Activated CD8-positive, alpha-beta memory T cell treated with anti-CD3 and anti-CD28 coated beads, Interleukin-2, amount 50 U/mL, for 24 hours (primary cell): Measurements from ENCODE around the gene PTPRA.

ENCODE experiments used
- DNase-seq: peaks from one replicate; pipeline ENCODE4 v3.0.0-alpha.2; 2020; ENCODE audit errors: extremely low read depth

PTPRA gene

DNA sequence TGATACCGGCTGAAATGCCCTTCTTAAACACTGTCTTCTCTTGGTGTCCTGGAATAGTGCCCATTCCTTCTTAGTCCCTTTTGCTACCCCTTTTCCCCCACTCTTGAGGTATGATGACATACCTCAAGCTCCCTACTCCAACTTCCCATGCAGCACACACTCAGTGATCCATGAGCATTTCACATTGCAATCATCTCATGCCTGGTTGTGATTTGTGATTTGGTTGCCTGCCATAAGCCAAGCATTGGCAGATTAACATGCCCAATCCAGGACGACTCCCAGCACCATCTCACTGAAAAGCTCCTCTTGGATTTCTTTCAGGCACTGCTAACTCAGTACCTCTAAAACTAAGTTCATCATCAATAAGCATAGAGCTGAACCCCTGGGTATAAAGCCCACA lies 14.7 kb upstream of the PTPRA start:
- DNase-seq: no peak

DNA sequence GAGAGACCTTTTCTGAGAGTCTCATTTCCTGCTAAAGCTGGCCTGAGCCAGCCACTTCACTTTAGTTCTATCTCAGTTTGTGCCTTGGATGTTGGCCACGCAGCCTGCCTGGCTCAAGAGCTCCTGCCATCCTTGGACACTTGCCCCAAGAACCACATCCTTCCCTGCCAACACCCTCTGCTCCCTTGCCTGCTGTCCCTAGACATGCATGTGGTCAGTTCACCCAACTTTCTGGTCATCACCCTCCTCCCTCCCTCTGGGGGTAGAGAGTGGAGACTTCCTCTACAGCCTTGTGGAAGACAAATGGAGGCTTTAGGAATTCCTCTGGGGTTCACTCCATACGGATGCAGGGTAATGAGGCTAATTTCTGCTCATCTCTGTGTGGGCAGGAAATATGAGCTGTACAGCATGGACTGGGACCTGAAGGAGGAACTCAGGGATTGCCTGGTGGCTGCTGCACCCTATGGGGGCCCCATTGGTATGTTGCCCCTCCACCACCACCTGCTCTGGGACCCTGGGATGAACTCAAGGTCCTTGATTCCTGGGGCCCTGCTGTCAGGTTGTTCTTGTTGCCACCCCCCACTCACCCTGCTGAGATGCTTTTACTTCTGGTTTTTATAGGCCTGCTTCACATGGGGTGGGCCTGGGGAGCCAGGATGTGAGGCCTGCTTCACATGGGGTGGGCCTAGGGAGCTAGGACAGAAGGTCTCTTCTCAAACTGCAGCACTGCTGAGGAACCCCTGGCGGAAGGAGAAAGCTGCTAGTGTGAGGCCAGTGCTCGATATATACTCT lies 13.8 kb upstream of the PTPRA start:
- DNase-seq: no peak

DNA sequence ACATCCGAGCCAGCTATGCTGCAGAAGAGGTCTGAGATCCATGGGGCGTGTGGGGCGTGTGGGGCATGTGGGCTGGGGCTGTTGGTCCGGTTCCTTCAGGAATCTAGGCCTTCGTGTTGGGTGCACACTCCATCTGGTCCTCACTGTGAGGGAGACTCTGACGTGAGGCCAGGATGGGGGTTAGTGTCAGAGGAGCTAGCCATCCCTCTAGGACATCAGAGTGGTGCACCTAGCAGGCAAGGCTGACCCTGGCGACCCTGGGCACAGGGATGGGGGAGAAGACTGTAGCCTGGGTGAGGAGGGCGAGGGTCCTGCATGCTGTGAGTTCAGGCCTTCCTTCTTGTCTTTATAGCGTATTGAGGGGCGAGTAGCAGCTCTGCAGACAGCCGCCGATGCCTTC lies 8.7 kb upstream of the PTPRA start:
- no peak for DNase-seq

DNA sequence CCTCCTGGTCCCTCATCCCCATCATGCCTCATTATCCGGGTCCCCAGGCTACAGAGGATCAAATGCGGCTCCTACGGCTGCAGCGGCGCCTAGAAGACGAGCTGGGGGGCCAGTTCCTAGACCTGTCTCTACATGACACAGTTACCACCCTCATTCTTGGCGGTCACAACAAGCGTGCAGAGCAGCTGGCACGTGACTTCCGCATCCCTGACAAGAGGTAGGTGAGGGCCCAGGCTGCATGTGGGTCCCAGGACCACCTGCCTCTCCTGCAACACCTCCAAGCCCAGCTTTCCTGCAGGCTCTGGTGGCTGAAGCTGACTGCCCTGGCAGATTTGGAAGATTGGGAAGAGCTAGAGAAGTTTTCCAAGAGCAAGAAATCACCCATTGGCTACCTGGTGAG lies 8.2 kb upstream of the PTPRA start:
- no peak for DNase-seq

DNA sequence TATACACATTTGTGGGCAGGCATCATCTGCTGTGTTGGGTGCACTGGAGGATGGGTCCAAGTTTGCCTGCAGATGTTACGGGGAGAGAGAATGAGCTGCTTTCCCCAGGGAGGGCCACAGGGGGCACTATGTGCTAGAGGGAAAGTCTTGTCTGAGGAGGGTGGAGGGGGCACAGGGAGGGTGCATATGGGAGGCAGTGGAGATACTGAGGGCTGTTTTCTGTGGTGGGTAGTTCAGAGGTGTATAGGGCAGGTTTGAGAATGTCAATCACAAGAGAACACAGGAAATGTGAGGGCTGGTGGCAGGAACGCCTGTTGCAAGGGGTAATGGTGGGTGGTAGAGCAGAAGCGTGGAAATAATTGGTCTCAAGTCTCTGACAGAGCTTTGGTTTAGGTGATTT lies 7.7 kb upstream of the PTPRA start:
- no peak for DNase-seq

DNA sequence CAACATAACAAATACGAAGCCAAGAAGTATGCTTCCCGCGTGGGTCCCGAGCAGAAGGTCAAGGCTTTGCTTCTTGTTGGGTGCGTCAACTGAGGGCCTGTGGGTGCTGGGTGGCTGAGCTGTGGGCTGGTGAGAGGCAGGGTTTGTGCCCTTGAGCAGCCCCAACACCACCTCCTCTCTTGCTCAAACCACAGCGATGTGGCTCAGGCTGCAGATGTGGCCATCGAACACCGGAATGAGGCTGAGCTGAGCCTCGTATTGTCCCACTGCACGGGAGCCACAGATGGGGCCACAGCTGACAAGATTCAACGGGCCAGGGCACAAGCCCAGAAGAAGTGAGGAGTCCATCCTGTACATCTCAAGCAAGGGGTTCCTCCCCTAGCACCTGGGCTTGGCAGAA lies 7.0 kb upstream of the PTPRA start:
- no peak for DNase-seq

DNA sequence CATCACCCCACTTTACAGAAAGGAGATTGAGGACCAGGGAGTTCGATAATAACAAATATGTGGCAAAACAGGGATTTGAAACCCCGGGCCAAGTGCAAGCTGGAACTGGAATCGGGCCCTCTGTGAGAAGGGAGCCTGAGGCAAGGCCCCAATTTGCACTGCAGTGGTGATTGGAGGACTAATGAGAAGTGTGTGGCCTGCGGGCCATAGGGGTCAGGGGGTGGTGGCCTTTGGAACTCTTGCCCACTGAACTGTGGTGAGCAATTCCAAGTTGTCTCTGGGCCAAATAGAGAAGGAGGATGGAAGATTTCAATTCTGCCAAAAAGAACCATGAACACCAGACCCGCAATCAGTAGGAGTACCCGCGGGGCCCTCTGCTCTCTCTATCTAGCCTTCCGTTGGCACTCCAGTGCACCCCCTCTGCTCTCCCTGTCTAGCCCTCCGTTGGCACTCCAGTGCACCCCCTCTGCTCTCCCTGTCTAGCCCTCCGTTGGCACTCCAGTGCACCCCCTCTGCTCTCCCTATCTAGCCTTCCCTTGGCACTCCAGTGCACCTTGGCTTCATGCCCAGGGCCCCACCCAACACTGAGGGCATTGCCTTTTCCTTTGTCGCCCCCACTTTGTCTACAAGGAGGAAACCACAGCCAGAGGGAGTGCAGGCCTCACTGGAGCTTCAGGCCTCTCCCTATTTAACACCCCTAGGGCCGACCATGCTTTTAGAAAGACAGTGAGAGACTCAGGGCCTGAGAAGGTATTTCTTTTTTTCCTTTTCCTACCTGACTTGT lies 6.0 kb upstream of the PTPRA start:
- no peak for DNase-seq

DNA sequence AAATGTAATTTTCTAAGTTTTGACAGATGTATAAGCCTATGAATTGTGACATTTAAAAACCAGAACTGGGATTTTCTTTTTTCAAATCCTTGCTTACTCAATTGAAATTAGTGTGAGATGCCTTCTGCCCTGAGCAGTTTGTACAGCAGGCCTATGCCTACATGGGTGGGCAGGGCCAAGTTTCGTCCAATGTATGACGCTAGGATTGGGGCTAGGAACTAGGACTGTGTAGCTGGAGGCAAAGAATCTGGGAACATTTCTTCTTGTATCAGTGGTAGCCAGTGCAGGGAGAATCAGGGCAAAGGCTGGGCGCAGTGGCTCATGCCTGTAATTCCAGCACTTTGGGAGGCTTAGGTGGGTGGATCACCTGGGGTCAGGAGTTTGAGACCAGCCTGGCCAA lies 3.9 kb upstream of the PTPRA start:
- DNase-seq: no peak

DNA sequence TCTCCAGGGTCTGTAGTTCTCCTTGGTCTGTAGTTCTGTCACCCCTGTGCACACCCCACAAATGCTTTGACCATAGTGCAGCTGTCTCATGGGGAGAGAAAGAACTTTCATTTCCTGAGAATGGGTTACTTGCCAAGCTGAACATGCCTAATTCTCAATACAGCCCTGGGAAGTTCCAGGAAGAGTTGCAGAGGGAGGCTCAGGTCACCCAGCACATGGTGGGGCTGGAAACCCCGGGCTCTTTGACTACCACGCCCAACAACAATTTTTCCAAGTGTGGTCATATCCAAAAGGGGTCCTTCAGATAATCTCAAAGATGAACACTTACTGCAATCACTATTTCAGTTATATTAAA lies 2.2 kb upstream of the PTPRA start:
- no peak for DNase-seq

DNA sequence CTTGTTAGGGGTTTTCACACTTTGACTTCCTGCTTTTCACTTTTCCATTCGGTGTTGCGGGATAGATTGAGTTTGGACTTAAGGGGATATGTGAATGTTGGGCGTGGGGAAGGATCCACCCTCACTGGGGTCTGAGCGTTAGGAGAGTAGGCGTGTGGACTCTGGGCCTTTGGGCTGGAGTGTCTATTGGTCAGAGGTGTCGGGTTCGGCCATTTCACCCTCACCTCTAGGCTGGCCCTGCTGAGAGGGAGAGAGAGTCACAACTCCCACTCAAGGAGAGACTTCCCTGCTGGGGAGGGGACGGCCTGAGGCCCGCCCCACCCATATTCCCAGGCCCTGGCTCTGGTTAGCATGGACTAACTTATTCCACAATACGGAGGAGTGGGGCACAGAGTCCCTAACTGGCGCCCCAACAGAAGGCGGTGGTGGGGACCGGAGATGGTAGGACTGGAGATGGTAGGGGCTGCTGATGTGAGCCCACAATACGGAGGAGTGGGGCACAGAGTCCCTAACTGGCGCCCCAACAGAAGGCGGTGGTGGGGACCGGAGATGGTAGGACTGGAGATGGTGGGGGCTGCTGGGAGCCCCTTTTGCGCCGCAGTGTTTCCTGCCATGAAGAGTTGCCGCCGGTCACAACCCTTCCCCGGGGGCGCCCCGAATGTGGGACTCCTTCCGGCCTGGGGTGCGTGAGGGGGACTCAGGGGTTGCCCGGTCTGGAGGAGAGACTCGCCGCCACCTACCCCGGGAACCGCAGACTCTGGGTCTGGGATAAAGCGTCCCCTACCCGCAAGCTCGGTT lies 1.4 kb upstream of the PTPRA start:
- DNase-seq: no peak

DNA sequence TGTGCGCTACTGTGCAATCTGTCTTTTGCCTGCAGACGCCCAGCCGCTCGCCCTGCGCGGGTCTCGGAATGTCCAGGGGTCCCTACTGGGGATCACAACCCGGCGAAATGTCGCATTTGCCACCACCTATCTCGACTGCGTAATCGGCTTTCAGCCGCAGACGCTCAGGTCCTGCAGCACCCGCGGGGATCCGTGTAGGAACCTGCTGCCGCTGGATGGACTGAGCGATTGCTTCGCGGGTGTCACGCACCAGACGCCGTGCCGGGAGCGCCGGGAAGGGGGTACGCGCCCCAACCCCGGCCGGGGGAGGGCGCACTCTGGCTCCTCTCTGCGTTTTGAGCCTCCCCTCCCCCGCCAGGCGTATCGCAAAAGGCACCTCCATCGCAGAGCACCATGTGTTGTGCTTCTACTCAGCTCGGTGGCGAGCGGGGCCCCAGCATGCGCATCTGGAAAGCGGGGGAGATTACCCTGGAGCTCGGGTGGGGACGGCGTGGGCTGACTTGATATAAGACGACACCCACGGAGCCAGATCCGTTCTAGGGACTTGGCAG lies 747 bp upstream of the PTPRA start:
- peak; percentile 44 for DNase-seq

DNA sequence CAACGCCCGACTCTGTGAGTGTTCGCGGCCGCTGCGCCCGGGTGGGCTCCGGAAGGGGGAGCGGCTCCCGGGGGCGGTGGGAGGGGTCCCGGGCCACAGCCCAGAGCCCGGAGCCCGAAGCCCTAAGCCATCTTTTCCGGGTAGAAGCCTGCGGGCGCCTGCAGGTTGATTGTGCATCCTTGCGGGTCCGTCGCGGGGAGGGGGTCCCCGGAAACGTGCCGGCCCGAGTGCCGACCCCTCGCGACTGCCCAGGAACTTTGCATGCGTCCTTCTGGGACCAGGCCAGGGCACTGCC lies 413 bp downstream of the PTPRA start:
- DNase-seq: no peak

DNA sequence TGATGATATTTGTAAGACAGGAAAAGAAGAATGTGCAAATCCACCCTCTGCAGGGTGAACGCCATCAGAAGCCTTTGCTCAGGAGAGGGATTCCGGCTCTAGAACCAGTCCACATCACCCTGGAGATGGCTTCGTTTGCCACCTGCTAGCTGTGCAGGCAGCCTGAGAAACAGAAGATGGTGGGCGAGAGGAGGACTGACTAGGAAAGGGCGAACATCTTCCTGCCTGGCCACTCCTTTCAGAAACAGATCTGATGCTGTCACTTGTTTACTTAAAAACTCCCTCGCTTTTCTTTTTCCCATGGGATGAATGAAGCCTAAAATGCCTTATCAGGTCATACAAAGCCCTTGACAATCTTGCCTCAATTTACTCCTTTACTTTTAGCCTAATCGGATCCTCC lies 1.2 kb downstream of the PTPRA start:
- DNase-seq: no peak

DNA sequence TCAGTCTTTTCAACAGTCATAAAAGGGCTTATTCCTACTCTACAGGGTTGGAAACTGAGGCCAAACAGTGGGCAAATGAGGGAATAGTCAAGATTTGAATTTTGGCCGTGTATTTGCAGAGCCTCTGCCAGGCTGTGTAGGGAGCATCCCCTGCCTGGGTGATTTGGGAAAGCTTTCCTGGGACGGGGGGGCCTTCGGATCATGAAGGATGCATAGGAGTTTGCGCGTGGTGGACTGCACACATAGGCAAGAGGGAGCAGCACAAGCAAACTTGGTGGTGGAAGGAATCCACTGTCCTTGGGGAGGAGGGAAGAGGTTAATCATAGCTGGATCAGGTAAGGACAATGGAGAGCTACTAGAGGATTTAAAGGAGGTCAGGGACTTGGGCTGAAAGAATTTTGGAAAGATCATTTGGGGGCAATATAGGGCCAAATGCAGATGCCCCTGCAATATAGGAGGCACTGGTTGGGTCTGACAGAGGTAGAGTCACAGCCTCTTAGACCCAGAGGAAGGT lies 2.5 kb downstream of the PTPRA start:
- DNase-seq: no peak

DNA sequence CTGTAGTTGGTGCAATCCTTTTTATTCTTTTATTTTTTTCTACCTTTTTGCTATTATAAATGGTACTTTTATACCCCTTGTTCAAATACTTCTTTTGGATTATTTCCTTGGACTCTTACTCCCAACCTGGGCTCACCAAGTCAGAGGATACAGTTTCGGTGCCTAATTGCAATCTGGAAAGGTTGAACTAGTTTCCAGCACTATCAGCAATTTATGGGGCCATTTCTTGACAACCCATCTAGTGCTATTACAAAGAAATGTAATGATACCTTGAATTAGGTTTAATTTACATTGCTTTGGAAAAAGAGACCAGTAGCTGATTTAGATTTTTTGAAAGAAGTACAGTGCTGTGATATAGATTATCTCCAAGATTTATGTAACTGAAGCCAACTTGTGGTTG lies 5.2 kb downstream of the PTPRA start:
- no peak for DNase-seq

DNA sequence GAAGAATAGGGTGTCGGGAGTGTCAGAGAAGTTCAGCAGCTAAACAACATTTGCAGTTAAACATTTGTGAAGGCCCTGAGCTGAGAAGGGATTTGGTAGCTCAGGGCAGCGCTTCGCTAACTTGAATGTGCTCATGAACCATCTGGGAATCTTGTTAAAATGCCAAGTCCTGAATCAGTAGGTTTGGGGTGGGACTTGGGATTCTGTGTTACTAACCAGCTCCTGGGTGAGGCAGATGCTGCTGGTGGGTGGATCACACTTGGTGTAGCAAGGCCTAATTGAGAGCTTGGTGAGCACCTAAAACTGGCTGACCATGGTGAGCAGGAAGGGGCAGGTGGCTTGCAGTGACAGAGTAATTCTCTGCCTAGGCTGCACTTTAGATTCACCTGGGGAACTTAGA lies 5.9 kb downstream of the PTPRA start:
- no peak for DNase-seq

DNA sequence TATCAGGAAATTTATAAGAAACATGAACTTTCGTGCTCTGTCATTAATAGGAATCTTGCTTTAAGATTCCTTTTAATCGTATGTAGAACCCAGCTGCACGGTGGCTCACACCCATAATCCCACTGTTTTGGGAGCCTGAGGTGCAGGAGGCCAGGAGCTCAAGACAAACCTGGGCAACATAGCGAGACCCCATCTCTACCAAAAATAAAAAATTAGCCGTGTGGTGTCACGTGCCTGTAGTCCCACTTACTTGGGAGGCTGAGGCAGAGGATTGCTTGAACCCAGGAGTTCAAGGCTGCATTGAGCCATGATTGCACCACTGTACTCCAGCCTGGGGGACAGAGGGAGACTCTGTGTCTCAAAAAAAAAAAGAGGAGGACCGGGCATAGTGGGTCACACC lies 7.4 kb downstream of the PTPRA start:
- DNase-seq: no peak

DNA sequence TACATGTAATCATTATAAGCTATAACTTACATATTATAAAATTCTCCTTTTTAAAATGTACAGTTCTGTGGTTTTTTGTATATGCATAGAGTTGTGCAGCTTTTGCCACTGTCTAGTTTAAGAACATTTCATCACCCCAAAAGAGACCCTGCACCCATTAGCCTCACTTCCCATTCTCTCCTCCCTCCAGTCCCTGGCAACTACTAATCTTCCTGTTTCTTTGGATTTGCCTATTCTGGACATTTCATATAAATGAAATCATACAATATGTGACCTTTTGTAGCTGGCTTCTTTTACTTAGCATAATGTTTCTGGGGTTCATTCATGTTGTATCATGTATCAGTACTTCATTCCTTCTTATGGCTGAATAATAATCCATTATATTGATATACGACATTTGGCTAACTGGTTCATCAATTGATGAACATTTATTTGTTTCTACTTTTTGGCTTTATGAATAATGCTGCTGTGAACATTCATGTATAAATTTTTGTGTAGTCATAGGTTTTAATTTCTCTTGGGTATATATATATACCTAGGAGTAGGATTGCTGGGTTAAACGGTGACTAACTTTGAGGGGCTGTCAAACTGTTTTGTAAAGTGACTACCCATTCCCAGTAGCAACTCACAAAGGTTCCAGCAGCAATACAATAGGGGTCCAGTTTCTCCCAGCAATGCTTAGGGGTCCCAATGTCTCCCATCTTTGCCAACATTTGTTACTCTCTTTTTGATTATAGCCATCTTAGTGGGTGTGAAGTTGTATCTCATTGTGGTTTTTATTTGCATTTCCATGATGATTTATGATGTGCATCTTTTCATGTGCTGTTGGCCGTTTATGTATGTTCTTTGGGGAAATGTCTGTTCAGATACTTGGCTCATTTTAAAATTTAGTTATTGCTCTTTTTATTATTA lies 10.7 kb downstream of the PTPRA start:
- DNase-seq: no peak

DNA sequence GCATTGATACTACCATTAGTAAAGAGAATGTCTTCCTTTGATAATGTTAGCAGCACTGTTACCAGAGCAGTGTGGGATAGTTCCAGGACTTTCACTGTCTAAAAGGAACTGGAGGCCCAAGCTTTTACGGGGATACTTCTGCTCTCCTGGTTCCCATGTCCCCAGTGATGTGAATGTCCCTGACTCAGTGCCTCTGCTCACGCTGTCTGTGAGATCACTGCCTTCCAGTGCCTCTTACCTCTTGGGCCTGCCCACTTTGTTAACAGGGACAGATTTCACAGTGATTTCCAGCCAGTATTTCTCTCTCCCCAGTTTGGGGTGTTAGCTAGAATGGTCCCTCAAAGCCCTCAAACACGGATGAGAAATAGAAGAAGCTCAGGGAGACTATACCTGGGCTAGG lies 14.4 kb downstream of the PTPRA start:
- DNase-seq: no peak

DNA sequence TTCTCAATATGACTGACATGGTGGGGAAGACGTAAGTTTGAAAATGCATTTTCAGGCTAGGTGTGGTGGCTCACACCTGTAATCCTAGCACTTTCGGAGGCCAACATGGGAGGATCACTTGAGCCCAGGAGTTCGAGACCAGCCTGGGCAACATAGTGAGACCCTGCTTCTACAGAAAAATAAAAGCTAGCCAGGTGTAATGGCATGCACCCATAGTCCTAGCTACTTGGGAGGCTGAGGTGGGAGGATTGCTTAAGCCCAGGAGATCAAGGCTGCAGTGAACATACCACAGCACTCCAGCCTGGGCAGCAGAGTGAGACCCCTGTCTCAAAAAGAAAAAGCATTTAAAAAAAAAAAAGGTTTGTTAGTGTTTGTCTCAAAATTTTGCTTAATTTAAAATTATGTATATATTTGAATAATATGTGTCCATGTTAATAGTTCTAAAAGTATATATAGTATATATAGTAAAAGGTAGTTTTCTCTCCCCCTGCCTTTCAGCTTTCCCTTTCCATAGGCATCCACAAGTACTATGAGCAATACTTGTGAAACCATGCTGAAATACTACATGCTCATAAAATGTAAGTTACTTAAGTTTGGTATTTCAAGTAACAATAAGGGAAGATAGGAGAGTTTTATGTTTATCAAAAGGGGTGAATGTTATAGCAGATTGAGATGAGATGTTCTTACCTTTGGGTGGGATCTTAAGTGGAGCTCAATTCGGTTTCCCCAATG lies 15.1 kb downstream of the PTPRA start:
- no peak for DNase-seq

DNA sequence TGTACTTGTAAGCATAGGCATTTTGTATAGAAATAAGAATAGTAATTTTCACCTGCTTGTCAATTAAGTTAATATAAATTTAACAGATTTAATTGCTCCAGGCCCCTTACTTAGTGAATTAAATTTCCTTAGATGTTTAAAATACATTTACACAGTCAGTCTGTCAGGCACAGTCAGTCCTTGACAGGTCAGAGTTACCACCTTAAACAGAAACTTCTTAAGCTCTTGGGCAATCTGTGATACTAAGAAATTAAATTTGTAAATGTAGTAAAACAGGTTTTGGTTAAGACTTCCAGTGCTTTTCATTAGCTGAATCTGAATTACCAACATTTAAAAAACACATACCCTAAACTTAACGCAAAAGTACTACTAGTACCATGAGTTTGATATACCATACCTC lies 15.9 kb downstream of the PTPRA start:
- no peak for DNase-seq
